HG03558 (cell line): ENCODE results near the gene LMF2.

Experiments
- ATAC-seq: cut with Tn5 transposase; IDR thresholded peaks from one replicate; pipeline ENCODE4 v1.9.1; 2021; ENCODE audit warnings: moderate number of reproducible peaks; ENCODE audit not compliant: unreplicated experiment; ENCODE audit errors: extremely low read depth

LMF2 gene

DNA sequence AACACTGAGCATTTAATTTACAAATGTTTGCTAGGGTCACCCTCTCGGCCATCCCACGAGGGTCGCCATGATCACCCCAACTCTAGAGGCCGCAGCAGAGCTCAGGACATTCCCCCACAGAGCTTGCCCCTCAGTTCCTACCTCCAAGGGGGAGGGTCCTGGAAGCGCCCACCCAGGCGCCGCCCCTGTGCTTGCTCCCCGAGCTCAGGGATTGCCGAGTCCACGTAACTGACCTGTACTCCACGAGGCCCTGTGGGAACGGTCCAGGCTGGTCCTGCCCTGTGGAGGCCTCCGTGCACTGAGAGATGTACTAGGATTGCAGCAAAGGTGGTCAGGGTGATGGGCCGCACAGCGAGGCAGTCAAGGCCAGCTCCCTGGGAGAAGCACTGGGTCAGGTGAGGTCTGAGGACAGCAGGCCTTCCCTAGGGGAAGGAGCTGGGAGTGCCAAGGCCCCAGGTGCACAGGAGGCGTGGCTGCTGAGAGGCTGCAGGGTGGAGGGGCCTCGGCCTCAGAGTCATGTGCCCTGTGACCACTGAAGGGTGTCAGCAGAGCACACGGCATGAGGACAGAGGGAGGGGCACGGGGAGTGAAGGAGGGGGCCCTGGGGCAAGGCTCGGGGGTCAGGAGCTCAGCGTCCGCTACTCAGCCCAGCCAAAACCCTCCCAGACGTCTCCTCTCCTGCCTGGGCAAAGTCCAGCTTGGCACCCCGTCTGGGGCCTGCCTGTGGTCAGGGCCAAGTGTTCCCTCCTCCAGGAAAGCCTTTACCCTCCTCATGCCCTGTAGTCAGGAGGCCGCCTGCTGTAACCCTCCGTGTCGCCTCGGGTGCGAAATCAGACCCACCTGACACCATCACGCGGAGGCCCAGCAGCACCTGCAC, 23.3 kb downstream of the LMF2 start:
- no peak for ATAC-seq

- ATAC-seq: no peak
Measured at GRCh38 chr22:50483556-50483955, 23.9 kb downstream of the LMF2 start.

DNA sequence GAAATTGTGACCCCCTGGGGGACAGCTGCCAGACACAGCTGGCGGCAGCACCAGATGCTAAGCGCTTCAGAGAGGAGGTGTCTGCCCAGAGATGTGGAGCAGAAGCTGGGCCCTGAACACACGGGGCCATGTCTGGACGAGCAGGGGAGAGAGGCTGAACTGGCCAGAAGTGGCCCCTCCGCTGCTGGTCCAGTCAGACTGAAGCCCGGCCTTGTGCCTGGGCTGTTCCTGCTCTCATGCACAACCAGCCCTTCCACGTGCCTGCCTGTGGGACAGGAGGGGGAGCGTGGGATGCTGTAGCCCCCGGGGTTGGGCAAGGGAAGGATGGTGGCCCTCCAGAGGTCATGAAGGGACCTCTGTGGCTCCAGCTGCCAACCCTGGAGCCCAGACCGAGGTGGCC, 24.4 kb downstream of the LMF2 start:
- ATAC-seq: no peak

GRCh38 chr22:50482107-50483074, 25.1 kb downstream of the LMF2 start:
- no peak for ATAC-seq

GRCh38 chr22:50481440-50482106, 25.9 kb downstream of the LMF2 start, which contains the start of gene ADM2:
ADM2 (plus strand) TSS chr22:50481543; CDS start chr22:50481848, 305 bp downstream.
- no peak for ATAC-seq

- no peak for ATAC-seq
Measured at GRCh38 chr22:50481045-50481439, 26.5 kb downstream of the LMF2 start.

GRCh38 chr22:50479721-50480120, 27.8 kb downstream of the LMF2 start:
- no peak for ATAC-seq

DNA sequence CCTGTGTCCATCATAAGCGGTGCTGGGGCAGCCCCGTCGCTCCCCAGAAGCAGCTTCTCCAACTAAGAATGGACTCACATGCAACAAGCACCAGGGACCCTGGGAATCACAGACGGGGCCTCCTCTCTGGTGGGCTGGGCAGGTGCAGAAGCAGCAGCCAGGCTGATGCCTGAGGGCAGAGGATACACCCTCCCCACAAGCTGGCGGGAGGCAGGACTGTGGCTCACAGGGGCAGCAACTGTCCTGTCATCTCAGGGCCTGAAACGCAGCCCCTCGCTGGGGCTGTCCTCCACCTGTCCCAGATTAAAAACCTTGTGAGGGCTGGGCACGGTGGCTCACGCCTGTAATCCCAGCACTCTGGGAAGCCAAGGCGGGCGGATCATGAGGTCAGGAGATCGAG, 29.6 kb downstream of the LMF2 start:
- ATAC-seq: no peak

GRCh38 chr22:50476868-50477267, 30.6 kb downstream of the LMF2 start:
- ATAC-seq: no peak

- no peak for ATAC-seq
Measured at GRCh38 chr22:50475652-50476002, 31.9 kb downstream of the LMF2 start.

DNA sequence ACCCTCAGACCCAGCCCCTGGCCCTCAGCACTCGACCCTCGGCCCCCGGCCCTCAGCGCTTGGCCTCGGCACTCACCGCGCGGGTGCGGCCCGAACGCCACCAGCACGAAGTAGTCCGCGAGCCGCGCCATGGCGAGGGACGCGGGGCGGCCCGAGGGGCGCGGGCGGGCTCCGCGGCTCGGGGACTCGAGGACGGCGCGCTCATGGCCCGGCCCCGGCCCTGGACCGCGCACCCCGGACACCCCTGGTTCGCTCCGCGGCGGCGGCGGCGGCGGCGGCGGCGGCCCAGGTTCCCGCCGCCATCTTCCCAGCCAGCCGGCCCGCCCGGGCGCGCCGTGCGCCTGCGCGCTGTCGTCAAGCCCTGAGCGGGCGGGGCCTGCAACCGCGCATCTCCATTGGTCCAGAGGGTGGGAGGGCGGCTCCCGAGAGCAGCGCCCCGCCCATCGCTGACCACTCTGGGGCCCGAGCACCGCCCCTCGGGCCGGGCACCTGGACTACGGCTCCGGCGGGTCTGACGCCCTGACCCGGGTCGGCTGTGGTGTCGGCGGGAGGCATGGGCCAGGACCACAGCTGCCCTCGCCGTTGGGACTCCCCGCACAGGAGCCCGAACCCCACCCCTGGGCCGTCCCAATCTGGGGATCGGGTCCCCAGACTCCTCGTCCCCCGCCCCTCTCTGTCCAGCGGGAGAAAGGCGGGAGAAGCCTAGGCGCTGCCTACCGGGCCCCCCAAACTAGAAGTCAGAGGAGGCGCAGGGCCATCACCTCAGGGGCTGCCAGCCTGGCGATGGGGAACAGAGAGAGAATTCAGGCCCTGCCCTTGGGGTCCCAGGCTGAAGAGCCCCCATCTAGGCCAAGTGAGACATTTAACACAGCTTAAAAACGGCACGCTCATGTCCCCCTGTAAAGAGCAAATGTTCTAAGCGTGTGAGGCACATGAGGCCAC, 32.5 kb downstream of the LMF2 start, which contains the start of gene SBF1:
SBF1 (minus strand) TSS at position 326 of the 942 bp plus-strand sequence; CDS start at position 131, 195 bp downstream.
- ATAC-seq: peak; percentile 49

GRCh38 chr22:50473855-50474671, 33.4 kb downstream of the LMF2 start:
- ATAC-seq: no peak

DNA sequence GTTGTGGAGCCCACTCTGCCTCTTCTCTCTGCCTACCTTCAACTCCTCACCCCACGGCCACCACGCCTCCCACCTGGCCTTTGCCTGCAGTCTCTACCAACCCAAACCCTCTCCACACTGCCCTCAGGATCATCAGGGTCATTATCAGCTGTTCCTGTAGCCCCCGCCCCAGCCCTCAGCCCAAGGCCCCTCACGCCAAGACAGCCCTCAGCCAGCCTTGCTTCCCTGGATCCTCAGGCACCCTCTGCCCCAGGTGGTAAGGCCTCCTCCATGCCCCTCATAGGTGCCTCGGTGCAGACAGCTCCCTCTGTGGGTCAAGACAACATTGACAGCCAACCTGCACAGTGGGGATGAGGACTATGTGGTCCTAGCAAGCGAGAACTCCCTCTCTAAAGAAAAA, 34.4 kb downstream of the LMF2 start:
- no peak for ATAC-seq

DNA sequence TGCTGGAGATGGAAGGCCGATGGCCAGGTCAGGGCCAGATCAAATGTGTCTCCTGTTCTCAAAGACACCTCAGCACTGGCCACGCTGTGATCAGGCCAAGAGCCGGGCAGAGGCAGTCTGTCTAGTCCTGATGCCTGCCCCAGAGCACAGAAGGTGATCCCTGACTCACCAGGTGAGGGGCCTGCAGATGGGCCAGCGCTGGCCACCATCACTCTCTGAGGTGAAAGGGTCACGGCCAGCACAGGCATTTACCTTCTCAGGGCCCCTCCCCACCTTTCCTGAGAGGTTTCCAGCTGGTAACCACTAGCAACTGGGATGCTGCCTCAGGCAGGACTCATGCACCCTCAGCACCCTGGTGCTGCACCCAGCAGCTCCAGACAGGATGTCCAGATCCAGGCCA, 35.5 kb downstream of the LMF2 start:
- no peak for ATAC-seq

DNA sequence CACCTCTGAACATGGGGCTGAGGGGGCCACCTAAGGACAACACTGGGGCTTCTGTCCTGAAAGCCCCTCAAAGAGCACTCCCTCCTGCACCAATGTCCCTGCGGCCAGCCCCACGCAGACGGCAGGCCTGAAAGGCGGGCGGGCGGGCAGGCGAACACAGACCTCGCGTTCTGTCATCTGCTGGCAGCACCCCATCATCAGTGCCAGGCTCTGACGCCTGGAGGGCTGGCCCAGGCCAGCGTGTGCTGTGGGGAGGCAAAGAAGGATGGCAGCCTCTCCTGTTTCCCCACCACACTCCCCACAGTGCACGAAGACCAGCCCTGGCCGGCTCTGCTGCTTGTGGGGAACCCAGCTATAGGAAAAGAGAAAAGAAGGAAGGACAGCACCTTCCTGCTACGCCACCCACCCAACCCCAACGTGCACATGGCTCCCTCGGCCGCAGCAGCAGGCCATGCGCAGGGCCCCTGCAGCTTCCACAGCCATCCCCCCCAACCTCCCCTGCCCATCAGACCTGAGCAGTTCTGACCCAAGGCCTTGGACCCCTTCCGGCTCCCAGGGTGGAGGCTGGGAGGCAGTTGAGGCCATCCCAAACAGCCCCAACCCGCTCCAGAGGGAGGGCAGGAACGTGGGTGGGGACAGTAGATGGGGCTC, 36.2 kb downstream of the LMF2 start:
- ATAC-seq: no peak

DNA sequence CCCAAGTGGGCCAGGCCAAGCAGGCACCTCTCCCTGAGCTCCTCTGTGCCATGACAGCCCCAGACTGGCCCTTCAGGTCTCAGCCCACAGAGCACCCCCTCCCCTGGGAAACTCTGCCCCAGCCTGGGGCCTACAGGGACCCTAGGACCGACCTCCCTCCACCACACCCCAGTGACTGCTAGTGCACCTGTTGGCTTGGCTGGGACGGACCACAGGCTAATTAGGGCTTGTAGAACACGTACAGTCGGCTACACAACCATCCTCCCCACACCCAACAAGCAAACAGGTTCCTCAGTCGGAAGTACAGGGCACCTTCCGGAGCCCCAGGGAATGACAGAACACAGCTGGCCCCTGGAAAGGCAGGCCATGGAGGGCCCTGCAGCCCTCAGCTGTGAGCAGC, 37.0 kb downstream of the LMF2 start:
- no peak for ATAC-seq

GRCh38 chr22:50469377-50470305, 37.9 kb downstream of the LMF2 start:
- no peak for ATAC-seq
